H4 (cell line): Measurements from ENCODE around the gene TAX1BP3. TPM values are rescaled to one million over a fixed set of nuclear protein-coding genes. Genes with fewer than 3 reads are reported as not detected.

Experiments
- DNase-seq: peaks from one replicate; pipeline ENCODE4 v3.0.0-alpha.2; 2015; ENCODE audit warnings: low spot score
- total RNA-seq: library from RNA; depleted of rRNA; stranded (reverse); fragments of >200 nt; shearing (Covaris generic); gene quantifications from 2 replicates; pipeline ENCODE4 v1.2.3, GENCODE V29; 2014; rRNA removed

Gene TAX1BP3
- total RNA-seq, 1 experiment from 2014 or later: 77.8 TPM

DNA sequence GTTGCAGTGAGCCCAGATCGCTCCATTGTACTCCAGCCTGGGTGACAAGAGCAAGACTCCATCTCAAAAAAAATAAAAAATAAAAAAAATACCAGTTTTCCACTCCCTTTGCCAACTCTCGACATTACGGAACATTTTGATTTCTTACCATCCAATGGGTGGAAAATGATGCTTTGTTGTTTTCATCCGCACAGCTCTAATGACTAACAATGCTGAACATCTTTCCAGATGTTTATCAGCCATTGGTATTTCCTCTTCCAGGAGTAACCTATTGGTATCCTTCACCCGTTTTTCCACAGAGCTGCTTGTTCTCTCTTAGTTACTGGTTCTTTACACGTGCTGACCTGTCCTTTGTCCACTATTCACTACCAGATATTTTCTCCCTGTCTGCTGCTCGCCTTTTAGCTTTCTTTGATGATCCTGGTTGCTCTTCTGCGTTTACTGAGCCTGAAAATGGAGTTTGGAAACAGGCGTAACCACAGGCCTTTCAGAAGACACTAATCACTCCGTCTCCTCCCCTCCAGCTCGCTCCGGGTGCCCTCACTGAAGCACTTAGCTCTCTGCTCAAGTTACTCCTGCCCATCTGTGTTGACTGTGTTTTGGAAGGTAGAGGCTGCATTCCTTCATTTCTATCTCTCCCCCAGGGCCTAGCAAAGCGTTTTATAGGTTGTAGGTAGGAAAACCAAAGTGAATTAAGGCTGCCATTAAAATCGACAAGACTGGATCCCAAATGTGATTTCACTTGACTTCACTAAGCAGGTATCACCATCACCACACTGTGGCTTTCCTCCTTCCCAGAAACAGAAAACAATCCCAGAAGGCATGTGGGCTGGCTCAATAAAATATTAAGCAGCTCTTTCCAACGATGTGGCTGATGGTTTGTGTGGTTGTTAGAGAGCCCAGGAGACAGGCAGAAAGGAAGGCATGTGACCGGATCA, 41.3 kb downstream of the TAX1BP3 start:
- no peak for DNase-seq

DNA sequence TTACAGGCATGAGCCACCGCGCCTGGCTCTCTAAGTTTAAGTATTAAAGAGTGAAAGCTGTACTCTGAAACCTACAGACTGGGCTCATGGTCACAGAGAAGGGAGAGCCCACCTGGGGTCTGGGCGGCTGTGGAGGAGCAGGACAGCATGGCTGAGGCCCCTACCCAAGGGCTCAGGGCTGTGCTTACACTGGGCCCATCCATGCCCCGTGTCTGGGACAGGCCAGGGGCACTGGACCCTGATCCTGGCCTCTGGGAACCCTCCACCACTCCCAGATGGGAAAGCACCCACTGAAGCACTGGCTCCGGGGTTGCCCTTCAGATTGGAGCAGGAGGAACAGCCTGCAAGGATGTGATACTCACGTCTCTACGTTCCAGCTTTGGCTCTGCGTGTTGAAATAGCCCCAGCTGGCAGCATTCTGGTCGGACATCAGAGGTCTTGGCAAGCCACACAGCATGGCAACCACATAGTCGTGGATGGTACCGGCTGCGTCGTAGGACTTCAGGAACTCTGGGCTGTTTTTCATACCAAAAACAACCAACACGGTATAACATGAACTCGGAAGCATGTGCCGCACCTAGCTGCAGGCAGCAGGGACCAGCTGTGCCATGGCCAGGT, 45.3 kb downstream of the TAX1BP3 start:
- DNase-seq: no peak

DNA sequence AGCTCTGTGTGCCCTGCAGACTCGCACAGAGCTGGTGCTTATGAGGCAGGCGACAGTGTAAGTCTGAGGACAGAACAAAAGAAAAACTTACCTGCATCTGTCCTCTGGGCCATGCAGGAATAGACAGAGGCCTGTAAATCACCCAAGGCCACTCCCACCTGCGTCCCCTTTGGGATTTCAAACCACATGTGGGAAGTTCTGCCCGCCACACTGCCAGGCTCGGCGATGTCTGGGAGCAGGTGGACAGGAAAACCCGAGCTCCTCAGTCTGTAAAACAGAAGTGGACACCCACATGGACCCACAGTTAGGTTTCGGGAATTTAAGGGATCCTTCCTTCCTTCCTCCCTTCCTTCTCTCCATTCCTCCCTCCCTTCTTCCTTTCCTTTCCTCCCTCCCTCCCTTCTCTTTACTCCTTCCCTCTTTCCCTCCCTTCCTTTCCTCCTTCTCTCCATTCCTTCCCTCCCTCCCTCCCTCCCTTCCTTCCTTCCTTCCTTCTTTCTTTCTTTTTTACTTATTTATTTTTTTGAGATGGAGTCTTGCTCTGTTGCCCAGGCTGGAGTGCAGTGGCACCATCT, 47.1 kb downstream of the TAX1BP3 start:
- no peak for DNase-seq

DNA sequence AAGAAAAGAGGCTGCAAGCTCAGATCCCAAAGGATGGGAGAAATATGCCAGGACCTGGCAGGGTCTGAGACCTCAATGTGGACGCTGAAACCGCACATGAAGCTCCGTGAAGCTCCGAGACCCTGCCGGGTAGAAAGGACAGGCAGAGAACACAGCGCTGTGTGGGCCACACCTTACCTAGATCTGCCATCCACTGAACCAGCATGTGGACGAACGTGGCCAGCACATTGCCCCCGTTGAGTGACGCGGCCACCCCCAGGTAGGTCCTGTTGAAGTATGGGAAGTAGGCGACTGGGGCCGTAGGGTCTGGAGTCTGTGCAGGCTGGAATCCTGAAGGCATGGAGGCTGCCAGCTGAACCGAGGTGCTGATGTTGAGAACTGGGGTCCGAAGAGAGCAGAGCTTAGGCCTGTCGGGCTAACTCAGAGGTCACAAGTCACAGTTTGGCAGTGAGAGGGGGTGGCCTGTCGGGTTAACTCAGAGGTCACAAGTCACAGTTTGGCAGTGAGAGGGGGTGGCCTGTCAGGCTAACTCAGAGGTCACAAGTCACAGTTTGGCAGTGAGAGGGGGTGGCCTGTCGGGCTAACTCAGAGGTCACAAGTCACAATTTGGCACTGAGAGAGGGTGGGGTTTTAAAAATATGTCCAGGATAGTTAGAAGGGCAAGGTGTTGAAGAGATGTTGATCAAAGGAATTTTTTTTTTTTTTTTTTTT, 53.1 kb downstream of the TAX1BP3 start:
- no peak for DNase-seq

DNA sequence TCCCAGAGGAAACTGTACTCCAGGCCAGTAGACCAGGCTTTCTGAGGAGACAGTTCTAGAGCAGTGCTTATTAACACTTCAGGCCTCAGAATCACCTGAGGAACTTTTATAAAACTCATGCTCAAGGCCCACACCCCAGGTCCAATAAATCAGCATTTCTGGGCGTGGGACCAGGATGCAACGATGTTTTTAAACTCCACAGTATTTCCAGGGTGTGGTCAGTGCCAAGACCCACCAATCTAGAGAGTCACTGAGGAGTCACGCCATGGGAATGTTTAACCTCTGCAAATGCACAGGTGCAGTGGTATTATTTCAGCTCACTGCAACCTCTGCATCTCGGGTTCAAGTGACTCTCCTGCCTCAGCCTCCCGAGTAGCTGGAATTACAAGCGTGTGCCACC, 55.3 kb downstream of the TAX1BP3 start:
- DNase-seq: no peak

Other genes starting within 250 kb of the TAX1BP3 start
- not detected in 2 replicates for gene OR1E2, start 234.7 kb downstream of the TAX1BP3 start, total RNA-seq
- not detected in 2 replicates for gene SPATA22, start 196.8 kb downstream of the TAX1BP3 start, total RNA-seq
- gene ASPA, start 192.6 kb downstream of the TAX1BP3 start, total RNA-seq: 0.16 and 0.66 TPM in 2 replicates
- gene TRPV3, start 110.8 kb downstream of the TAX1BP3 start, total RNA-seq: not detected in 2 replicates
- gene TRPV1, start 59.2 kb downstream of the TAX1BP3 start, total RNA-seq: 1.2 and 1.7 TPM in 2 replicates
- 4.9 and 6.1 TPM in 2 replicates for gene SHPK, start 32.3 kb downstream of the TAX1BP3 start, total RNA-seq
- gene CTNS, start 31.8 kb downstream of the TAX1BP3 start, total RNA-seq: 12.6 and 22.6 TPM in 2 replicates
- gene EMC6, start 234 bp upstream of the TAX1BP3 start, total RNA-seq: 15.9 and 26.6 TPM in 2 replicates
- not detected in 2 replicates for gene P2RX5, start 27.6 kb upstream of the TAX1BP3 start, total RNA-seq
- gene HASPIN, start 55.3 kb upstream of the TAX1BP3 start, total RNA-seq: 8.5 and 9.4 TPM in 2 replicates
- 37.6 and 43.0 TPM in 2 replicates for gene ITGAE, start 132.6 kb upstream of the TAX1BP3 start, total RNA-seq
- 4.4 and 6.9 TPM in 2 replicates for gene NCBP3, start 177.7 kb upstream of the TAX1BP3 start, total RNA-seq
- 2.7 and 3.5 TPM in 2 replicates for gene CAMKK1, start 224.5 kb upstream of the TAX1BP3 start, total RNA-seq
- gene P2RX1, start 247.9 kb upstream of the TAX1BP3 start, total RNA-seq: not detected in 2 replicates